A549 (cell line): ENCODE data around the gene SEMA5B. TPM values are rescaled to one million over a fixed set of nuclear protein-coding genes. Genes with fewer than 3 reads are reported as not detected.

ENCODE experiments used
- ATAC-seq, 2 experiments: fragments of 200-7000 bp in 1 of 2; fragments of >200 bp in 1 of 2; cut with Nextera tagmentation in 1 of 2; cut with Tn5 transposase in 1 of 2; 3 replicates each; pipeline versions ENCODE4 v1.8.0 to v1.9.1; 2018 to 2020; ENCODE audit warnings: mild to moderate bottlenecking in 1 of 2, moderate library complexity in 1 of 2
- CTCF ChIA-PET: fragments of 300-600 bp; sonication (Branson Sonifier 250); formaldehyde crosslinking; extraction: SDS; loops from one replicate; lab custom pipeline; 2021; ENCODE audit warnings: antibody characterized with exemption, inconsistent platforms; lab: Yijun Ruan, JAX
- POLR2A ChIA-PET: fragments of 350-600 bp; formaldehyde crosslinking; extraction: SDS; loops from one replicate; lab custom pipeline; 2021; ENCODE audit warnings: antibody characterized with exemption, inconsistent platforms; lab: Yijun Ruan, JAX
- DNase-seq, 2 experiments: peaks; one replicate each; pipeline versions ENCODE4 v3.0.0 to v3.0.0-alpha.2; 2011 to 2016; ENCODE audit warnings: low read depth in 1 of 2, low spot score in 1 of 2
- FAIRE-seq: peaks from 2 replicates; lab custom pipeline; 2011; peaks lifted over from hg19 to GRCh38; lab: Jason Lieb, UNC
- H3K27ac ChIP-seq, 2 experiments: fragments of >200 bp; sonication (Bioruptor Twin); formaldehyde crosslinking; 3 replicates each; pipeline ENCODE4 v1.5.1; 2016 to 2017
- H3K4me1 ChIP-seq: fragments of >200 bp; sonication (Bioruptor Twin); formaldehyde crosslinking; 3 replicates; pipeline ENCODE4 v1.6.1; 2016
- H3K4me2 ChIP-seq: fragments of >200 bp; sonication (Bioruptor Twin); formaldehyde crosslinking; 3 replicates; pipeline ENCODE4 v1.6.1; 2016
- H3K4me3 ChIP-seq: fragments of >200 bp; sonication (Bioruptor Twin); formaldehyde crosslinking; 3 replicates; pipeline ENCODE4 v1.5.1; 2016
- H3K9me3 ChIP-seq: fragments of >200 bp; sonication (Bioruptor Twin); formaldehyde crosslinking; 3 replicates; pipeline ENCODE4 v1.6.1; 2016
- CHD4 ChIP-seq: fragments of 200-600 bp; sonication (generic); IDR thresholded peaks from 2 replicates; pipeline ENCODE4 v1.6.1; 2016; ENCODE audit warnings: antibody characterized with exemption, mild to moderate bottlenecking, borderline replicate concordance
- CTCF ChIP-seq: fragments of >200 bp; sonication (Bioruptor Twin); formaldehyde crosslinking; IDR thresholded peaks from 3 replicates; pipeline ENCODE4 v1.5.1; 2016
- FOSB ChIP-seq: fragments of 250-450 bp; sonication (Bioruptor Pico); IDR thresholded peaks from 2 replicates; pipeline ENCODE4 v1.5.0; 2020; ENCODE audit warnings: mild to moderate bottlenecking, moderate library complexity
- HDAC2 ChIP-seq: fragments of 200-600 bp; sonication (generic); IDR thresholded peaks from 2 replicates; pipeline ENCODE4 v1.6.1; 2016
- NR3C1 ChIP-seq: fragments of >200 bp; sonication (Bioruptor Twin); formaldehyde crosslinking; IDR thresholded peaks from 3 replicates; pipeline ENCODE4 v1.6.1; 2017
- REST ChIP-seq: fragments of 200-600 bp; sonication (generic); IDR thresholded peaks from 2 replicates; pipeline ENCODE4 v1.6.1; 2016; ENCODE audit warnings: antibody characterized with exemption, mild to moderate bottlenecking, moderate library complexity
- RNF2 ChIP-seq: fragments of 200-600 bp; sonication (generic); IDR thresholded peaks from 2 replicates; pipeline ENCODE4 v1.6.1; 2016; ENCODE audit warnings: low read depth, mild to moderate bottlenecking, antibody characterized with exemption, moderate library complexity, borderline replicate concordance
- SMC3 ChIP-seq: fragments of >200 bp; sonication (Bioruptor Twin); formaldehyde crosslinking; IDR thresholded peaks from 3 replicates; pipeline ENCODE4 v1.6.1; 2018; ENCODE audit warnings: inconsistent platforms
- TP53 ChIP-seq: fragments of 250-450 bp; sonication (Bioruptor Pico); IDR thresholded peaks from 2 replicates; pipeline ENCODE4 v1.5.0; 2021; ENCODE audit warnings: mild to moderate bottlenecking, moderate library complexity
- ZC3H11A ChIP-seq: fragments of 450-650 bp; IDR thresholded peaks from 2 replicates; pipeline ENCODE4 v1.6.1; 2014; ENCODE audit warnings: antibody characterized with exemption, mild to moderate bottlenecking
- ZFP36 ChIP-seq: fragments of 450-650 bp; IDR thresholded peaks from 2 replicates; pipeline ENCODE4 v1.6.1; 2014; ENCODE audit warnings: borderline replicate concordance; ENCODE audit not compliant: partially characterized antibody
- ZNF302 ChIP-seq: fragments of 250-450 bp; sonication (Bioruptor Pico); IDR thresholded peaks from 2 replicates; pipeline ENCODE4 v1.9.0; 2021; ENCODE audit warnings: inconsistent platforms, mild to moderate bottlenecking, moderate library complexity
- ZSCAN20 ChIP-seq: fragments of 250-450 bp; sonication (Bioruptor Pico); IDR thresholded peaks from 2 replicates; pipeline ENCODE4 v1.8.0; 2022; ENCODE audit warnings: mild to moderate bottlenecking, moderate library complexity
- WGBS: methylation state at CpG from one replicate; pipeline ENCODE4 v1.1.6; 2017; ENCODE audit errors: missing lambda C conversion rate; 5-methylcytosine and 5-hydroxymethylcytosine counted together
- polyA minus RNA-seq: library from RNA; depleted of rRNA, polyadenylated mRNA; stranded (reverse); fragments of >200 nt; gene quantifications from 2 replicates; pipeline ENCODE4 v1.2.3, GENCODE V29; 2011; rRNA and poly(A)+ RNA removed
- polyA plus RNA-seq, 4 experiments: library from polyadenylated mRNA; depleted of rRNA in 3 of 4; stranded (reverse); fragments of >200 nt; fragmentation: RNase III in 1 of 4; extraction: RNeasy Plus Mini Kit Qiagen cat#74134 plus additional on column Dnase treatment in 1 of 4; gene quantifications; 2 replicates in 3 of 4; 3 replicates in 1 of 4; pipeline ENCODE4 v1.2.3, GENCODE V29; 2011 to 2017
- TF ChIP-seq, protein P1 (sequence below): IDR thresholded peaks from 2 replicates; pipeline ENCODE4 v1.6.1; 2012

The SEMA5B gene
- polyA plus RNA-seq (2011; rRNA removed) (0.01 TPM in 1 of 2 replicates, not detected in the other), polyA plus RNA-seq (2017; fragmentation: RNase III; extraction: RNeasy Plus Mini Kit Qiagen cat#74134 plus additional on column Dnase treatment) (0.03 to 0.04 TPM (median 0.03 TPM) in 3 replicates), polyA minus RNA-seq (not detected in 2 replicates)
- polyA plus RNA-seq (2012; cell fraction: cytosol; rRNA removed) = 0.01 TPM in 2 replicates
- 0.04 and 0.06 TPM in 2 replicates for polyA plus RNA-seq (2012; cell fraction: nucleus; rRNA removed)

DNA sequence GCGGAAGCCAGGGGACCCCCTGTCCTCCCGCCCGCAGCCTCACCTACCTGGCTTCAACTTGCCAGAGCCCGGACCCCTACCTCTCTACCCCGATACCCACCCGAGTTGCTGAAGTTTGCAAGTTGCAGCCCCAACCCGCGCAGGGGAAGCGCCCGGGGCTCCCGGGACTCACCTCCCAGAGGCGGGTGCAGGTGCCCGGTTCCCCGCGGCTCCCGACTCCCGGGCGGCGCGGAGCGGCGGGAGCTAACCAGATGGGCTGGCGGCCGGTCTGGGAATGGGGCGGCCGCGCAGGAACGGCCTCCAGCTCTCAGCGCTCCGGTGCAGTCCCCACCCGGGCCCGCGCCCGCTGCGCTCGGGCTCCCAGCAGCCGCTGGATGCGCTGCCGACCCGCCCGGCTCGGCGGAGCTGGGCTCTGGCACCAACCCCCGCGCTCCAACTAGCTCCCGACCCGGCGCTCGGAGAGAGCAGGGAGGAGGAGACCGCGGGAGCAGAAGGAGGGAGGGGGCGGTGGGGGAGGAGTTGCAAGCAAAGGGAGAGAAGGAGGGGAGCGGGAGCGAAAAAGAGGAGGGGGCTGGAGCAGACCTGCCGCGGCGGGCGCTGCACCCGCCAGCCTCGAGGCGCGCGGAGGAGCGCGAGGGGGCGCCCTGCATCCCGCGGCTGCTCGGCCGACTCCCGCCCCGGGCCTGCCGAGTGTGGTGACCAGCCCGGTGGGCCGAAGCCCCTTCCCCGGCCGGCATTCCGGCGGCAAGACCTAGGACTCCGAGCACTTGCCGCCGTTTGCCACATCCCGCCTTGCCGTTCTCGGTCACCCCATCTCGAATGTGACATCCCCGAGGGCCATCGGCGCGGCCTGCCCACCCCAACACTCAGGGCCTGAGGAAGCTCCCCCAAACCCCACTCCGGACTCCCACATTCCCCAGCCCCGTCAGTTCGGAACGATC lies at the start of gene SEMA5B:
TSS of gene SEMA5B (minus strand) at position 472 of the 941 bp plus-strand sequence. CDS start 66,500 bp downstream, outside the sequence.
- Histone ChIP-seq H3K9me3 (0 out of 3 replicates have a peak, but pooled peaks cover 9% of the 10 kb centered on the region), H3K4me2 (peak within 1 kb of the TSS; percentile 100), H3K27ac (peak within 1 kb of the TSS; percentile 30 to 57; a peak in 4 of 6 replicates), H3K4me1 (peaks cover 6% of the 10 kb centered on the region; the same call in 2 of the 3 replicates), H3K4me3 (peak within 1 kb of the TSS; percentile 72)
- FAIRE-seq (no peak), ATAC-seq (peak; percentile 78 to 86), DNase-seq (peak; percentile 29 to 36)
- POLR2A ChIA-PET = interaction anchor here (0.6 to 1.0 kb wide), 3 partner anchors 47 to 643 kb away, joined by 3 read pairs; partner anchors contain the start of genes FAM162A and SEC22A
- 5% methylated on average over 41 of the region's 94 CpGs for WGBS
- no peak for TF ChIP-seq ZNF302 (CRISPR knock-in tag)
- TF ChIP-seq TP53 (CRISPR knock-in tag) = no peak
- no peak for TF ChIP-seq ZFP36
- TF ChIP-seq ZSCAN20 = no peak
- TF ChIP-seq NR3C1 = no peak
- TF ChIP-seq REST = no peak
- no peak for TF ChIP-seq CHD4
- TF ChIP-seq SMC3 = peak; percentile 46; the same call in 2 of the 3 replicates
- TF ChIP-seq HDAC2 = 0 out of 2 replicates have a peak, but pooled peaks have one; percentile 30
- peak; percentile 29; the same call in 1 of the 2 replicates for TF ChIP-seq RNF2
- TF ChIP-seq, protein P1, sequence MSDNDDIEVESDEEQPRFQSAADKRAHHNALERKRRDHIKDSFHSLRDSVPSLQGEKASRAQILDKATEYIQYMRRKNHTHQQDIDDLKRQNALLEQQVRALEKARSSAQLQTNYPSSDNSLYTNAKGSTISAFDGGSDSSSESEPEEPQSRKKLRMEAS = 0 out of 2 replicates have a peak, but pooled peaks have one; percentile 29
- TF ChIP-seq FOSB = no peak
- no peak for TF ChIP-seq ZC3H11A
- TF ChIP-seq CTCF = peak; percentile 68
- CTCF ChIA-PET = interaction anchor here (0.6 to 6.6 kb wide), 58 partner anchors 9 to 1487 kb away, joined by 3 to 95 read pairs (median 4); partner anchors contain the start of genes DTX3L, PARP9 and PDIA5

GRCh38 chr3:123076496-123077418 lies 49.2 kb upstream of the SEMA5B start:
- ChIA-PET CTCF (interaction anchor here (1.4 to 2.0 kb wide), 2 partner anchors 10 to 14 kb away, joined by 3 to 7 read pairs; partner anchors contain the start of gene PDIA5), POLR2A (no interaction called here)
- ATAC-seq (no peak), FAIRE-seq (no peak), DNase-seq (no peak)
- WGBS = 95% methylated on average over 6 of the region's 6 CpGs
- H3K4me3 ChIP-seq = no peak overlapping the region
- H3K4me1 ChIP-seq = peaks cover 11% of the 10 kb centered on the region; the same call in 1 of the 3 replicates
- no peak overlapping the region for H3K4me2 ChIP-seq
- H3K27ac ChIP-seq = no peak overlapping the region
- no peaks in the 10 kb centered on the region for H3K9me3 ChIP-seq
- TF ChIP-seq, protein P1 = no peak
